Measurements from ENCODE around the gene PDLIM1.

The PDLIM1 gene

DNA sequence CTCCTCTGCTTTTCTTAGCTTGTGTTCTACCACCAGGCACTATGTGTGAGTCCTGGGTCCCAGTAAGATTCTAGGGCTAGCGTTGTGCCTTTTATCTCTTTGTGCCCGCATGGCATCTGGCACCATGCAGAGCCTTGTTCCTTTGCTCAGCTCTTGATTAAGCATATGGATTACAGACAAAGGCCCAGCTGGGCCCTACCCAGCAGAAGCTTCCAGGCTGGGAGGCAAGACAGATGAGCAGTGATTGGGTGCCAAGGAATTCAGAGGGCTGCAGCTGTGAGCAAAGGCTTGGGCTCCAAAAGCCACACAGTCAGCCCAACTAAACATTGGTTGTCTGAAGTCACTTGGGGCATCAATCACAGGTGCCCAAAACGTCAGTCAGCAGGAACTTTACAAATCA lies 94.8 kb downstream of the PDLIM1 start:
- FAIRE-seq: no peak

DNA sequence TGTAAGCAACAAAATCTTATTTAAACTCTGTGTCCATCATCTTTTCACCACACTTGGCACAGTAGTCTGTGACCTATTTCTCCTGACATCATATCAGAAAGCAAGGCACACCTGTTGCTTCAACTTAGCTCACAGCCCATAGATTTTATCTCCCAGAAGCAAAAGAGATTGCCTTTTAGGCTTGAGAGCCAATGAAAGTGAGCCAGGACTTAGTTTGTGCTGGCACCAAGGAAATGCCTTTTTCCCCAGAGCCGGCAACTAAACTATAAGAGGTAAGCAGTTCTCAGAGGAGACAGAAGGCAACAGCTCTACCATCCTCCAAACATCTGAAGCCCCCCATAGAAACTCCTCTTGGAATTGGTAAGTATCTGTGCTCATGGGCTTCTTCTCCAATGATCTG lies 96.9 kb downstream of the PDLIM1 start, which contains the start of gene ACSM6:
TSS of gene ACSM6 (plus strand) at position 295 of the 400 bp plus-strand sequence. CDS start 248 bp downstream, outside the sequence.
- no peak for FAIRE-seq

DNA sequence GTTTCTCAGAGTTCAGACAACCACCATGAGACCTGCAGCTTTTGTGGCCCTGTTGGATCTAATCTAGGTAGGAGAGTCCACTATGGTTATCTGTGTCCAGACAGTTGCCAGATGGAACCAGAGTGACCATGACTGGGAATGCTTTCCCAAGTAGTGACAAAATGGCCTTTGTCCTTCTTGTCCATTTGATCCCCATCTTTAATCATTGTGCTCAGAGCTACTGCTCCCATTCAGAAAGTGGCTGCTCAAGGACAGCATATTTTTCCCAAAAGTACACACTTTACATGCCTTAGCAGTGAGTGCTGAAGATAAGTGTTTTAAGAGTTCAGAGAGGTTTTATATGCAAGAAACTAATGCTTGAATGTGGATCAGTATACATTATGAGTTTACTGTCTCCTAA lies 102.2 kb downstream of the PDLIM1 start:
- FAIRE-seq: no peak

DNA sequence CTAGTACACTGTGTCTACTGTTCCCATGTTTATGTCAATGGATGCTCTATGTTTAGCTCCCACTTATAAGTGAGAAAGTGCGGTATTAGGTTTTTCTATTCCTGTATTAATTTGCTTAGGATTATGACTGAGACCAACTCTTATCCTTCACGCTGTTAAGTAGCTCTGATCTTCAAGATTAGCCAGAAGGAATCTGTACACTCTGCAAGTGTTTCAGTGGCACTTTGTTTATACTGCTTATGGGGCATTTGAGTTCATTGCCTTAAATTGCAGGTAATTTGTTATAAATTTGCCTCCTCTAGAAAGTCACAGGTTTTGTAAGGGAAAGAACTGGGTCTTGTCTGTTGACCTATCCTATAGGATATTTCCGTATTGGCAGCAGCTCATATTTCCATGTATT lies 103.2 kb downstream of the PDLIM1 start:
- FAIRE-seq: no peak
